Transverse colon (tissue), 4 donors: ENCODE data around the gene STAG1. TPM values are rescaled to one million over a fixed set of nuclear protein-coding genes. Genes with fewer than 3 reads are reported as not detected.

ENCODE experiments used
- DNase-seq: peaks from one replicate; pipeline ENCODE4 v3.0.0-alpha.2; 2019
- H3K27ac ChIP-seq, 4 donors: fragments of 200-600 bp; sonication (generic); 2 replicates each; pipeline ENCODE4 v1.5.1; 2016 to 2018; ENCODE audit warnings: inconsistent platforms in 4 of 4
- H3K27me3 ChIP-seq: fragments of 200-600 bp; sonication (generic); 2 replicates; pipeline ENCODE4 v1.5.1; 2017; ENCODE audit warnings: inconsistent platforms
- H3K36me3 ChIP-seq, 4 donors: fragments of 200-600 bp; sonication (generic); 2 replicates each; pipeline ENCODE4 v1.5.1; 2017 to 2019; ENCODE audit warnings: inconsistent platforms in 4 of 4
- H3K4me1 ChIP-seq, 4 donors: fragments of 200-600 bp; sonication (generic); 2 replicates each; pipeline ENCODE4 v1.5.1; 2017 to 2020; ENCODE audit warnings: inconsistent platforms in 4 of 4
- H3K4me3 ChIP-seq, 4 donors: fragments of 200-600 bp; sonication (generic); 1 replicate in 1 of 4; 2 replicates in 3 of 4; pipeline versions ENCODE4 v1.5.1 to v1.6.1; 2017 to 2019; ENCODE audit warnings: inconsistent platforms in 4 of 4
- H3K9me3 ChIP-seq, 2 donors: fragments of 200-600 bp; sonication (generic); 2 replicates each; pipeline ENCODE4 v1.5.1; 2017 to 2019; ENCODE audit warnings: inconsistent platforms in 2 of 2
- EP300 ChIP-seq: sonication (generic); formaldehyde crosslinking; IDR thresholded peaks from one replicate; pipeline ENCODE4 v1.6.1; 2017; ENCODE audit warnings: antibody characterized with exemption, low read depth
- POLR2A ChIP-seq: fragments of 450-650 bp; IDR thresholded peaks from one replicate; pipeline ENCODE4 v1.6.1; 2016; ENCODE audit warnings: antibody characterized with exemption, mild to moderate bottlenecking, moderate library complexity
- POLR2AphosphoS5 ChIP-seq, 3 donors: sonication (generic); formaldehyde crosslinking; IDR thresholded peaks; one replicate each; pipeline ENCODE4 v1.6.1; 2016; ENCODE audit warnings: antibody characterized with exemption in 3 of 3
- WGBS, 2 donors: methylation state at CpG; one replicate each; pipeline ENCODE4 v1.1.5; 2018; ENCODE audit warnings: low coverage in 1 of 2; 5-methylcytosine and 5-hydroxymethylcytosine counted together
- in situ Hi-C, 4 donors: fragments of 200-750 bp; cut with MboI; loops; one replicate each; pipeline versions ENCODE4 v1.15.0 to v1.15.1; 2017; ENCODE audit warnings: low sequenced_read_pairs in 3 of 4, low pct_ligation_motif_present in 1 of 4, low pct_unique_long_range_greater_than_20kb in 1 of 4
- intact Hi-C: fragments of 100-400 bp; cut with DNase I; formaldehyde crosslinking; loops from one replicate; pipeline ENCODE4 v1.15.1; 2023; ENCODE audit warnings: low total_unique reads
- total RNA-seq, 4 donors: library from RNA; depleted of rRNA; stranded (reverse); fragments of >200 nt; gene quantifications; one replicate each; pipeline ENCODE4 v1.1.0, GENCODE V29; 2016
- TF ChIP-seq, protein P1 (sequence below), 5 experiments: fragments of 200-600 bp in 3 of 5; fragments of 450-650 bp in 2 of 5; sonication (generic) in 3 of 5; IDR thresholded peaks; 1 replicate in 2 of 5; 2 replicates in 3 of 5; pipeline ENCODE4 v1.5.1; 2016 to 2017; ENCODE audit warnings: antibody characterized with exemption in 5 of 5, inconsistent platforms in 3 of 5, mild to moderate bottlenecking in 2 of 5, moderate library complexity in 1 of 5

Gene STAG1
- total RNA-seq, 4 donors from 2014 or later = 14.5 to 57.2 (median 42.2) TPM

DNA sequence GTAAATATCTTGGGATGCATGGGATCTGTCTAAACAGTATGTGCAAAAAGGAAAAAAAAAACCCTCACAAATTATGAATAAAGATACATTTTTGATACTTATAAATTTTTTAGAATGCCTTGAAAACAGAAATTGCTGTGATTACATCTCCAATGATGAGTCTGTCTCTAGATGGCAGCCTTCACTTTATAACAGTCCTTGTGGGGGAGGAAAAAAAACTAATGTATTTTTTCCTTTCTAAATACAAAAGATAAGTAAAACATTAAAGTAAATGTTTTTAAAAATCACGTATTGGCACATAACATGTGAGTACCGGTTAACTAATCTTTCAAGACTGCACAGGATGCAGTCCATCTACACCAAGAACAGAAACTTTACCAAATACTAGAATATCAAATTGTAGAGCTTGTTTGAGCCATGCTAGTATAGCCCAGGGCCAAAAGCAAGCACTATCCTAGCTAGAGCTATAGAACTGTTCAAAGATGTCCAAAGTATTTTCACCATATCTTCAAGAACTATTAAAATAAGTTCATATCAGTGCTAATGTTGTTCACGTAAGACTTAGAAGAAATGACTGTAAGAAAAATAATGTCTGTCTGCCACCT lies 206.4 kb downstream of the STAG1 start:
- no peaks in the 10 kb centered on the region for H3K36me3 ChIP-seq
- H3K27me3 ChIP-seq = no peaks in the 10 kb centered on the region
- in situ Hi-C loops (loop anchor here in 2 of 4 donors (25.0 kb wide), 1 partner anchor 467 kb away; no protein-coding TSS in a partner anchor), intact Hi-C loops (no loop called here)
- no peak overlapping the region for H3K27ac ChIP-seq
- 69 to 93% methylated on average over 3 of the region's 3 CpGs for WGBS, 2 donors
- TF ChIP-seq POLR2A = no peak
- TF ChIP-seq, protein P1, sequence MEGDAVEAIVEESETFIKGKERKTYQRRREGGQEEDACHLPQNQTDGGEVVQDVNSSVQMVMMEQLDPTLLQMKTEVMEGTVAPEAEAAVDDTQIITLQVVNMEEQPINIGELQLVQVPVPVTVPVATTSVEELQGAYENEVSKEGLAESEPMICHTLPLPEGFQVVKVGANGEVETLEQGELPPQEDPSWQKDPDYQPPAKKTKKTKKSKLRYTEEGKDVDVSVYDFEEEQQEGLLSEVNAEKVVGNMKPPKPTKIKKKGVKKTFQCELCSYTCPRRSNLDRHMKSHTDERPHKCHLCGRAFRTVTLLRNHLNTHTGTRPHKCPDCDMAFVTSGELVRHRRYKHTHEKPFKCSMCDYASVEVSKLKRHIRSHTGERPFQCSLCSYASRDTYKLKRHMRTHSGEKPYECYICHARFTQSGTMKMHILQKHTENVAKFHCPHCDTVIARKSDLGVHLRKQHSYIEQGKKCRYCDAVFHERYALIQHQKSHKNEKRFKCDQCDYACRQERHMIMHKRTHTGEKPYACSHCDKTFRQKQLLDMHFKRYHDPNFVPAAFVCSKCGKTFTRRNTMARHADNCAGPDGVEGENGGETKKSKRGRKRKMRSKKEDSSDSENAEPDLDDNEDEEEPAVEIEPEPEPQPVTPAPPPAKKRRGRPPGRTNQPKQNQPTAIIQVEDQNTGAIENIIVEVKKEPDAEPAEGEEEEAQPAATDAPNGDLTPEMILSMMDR (IDR thresholded peaks at IDR 0.05) = peak in 2 of 5 experiments; percentile 8 to 9
- no peak for DNase-seq
- peaks cover 0 to 6% (median 0%) of the 10 kb centered on the region in 4 donors for H3K4me1 ChIP-seq
- H3K4me3 ChIP-seq = no peak overlapping the region
- no peaks in the 10 kb centered on the region for H3K9me3 ChIP-seq

DNA sequence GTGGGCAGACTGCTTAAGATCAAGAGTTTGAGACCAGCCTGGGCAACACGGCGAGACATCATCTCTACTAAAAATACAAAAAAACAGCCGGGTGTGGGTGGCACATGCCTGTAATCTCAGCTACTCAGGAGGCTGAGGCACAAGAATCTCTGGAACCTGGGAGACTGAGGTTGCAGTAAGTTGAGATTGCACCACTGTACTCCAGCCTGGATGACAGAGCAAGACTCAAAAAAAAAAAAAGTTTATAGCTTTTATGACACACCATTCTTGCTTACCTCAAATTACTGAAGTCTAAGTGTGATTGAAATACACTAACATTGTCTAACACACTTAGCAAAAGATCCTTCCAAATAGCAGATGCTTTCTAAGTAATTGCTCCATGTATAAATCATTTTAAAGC lies 207.6 kb downstream of the STAG1 start:
- DNase-seq = no peak
- intact Hi-C loops = no loop called here

DNA sequence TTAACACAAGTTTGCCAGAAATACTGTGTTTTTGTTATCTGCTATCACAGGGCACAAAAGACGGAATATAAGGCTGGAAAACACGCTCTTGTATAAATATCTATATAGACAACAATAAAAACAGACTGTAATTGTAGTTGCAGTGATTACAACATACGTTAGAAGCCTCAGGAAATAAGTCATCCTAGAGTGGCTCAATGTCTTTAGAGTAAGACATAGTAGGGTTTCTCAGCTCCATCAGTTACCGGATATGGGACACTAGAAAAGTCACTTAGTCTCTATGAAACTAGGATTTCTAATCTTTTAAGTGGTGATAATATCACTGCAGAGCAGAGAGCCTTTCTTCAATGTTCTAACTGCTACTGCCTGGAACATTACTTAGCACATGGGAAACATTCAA lies 208.8 kb downstream of the STAG1 start:
- no peaks in the 10 kb centered on the region for H3K27me3 ChIP-seq
- H3K36me3 ChIP-seq = no peaks in the 10 kb centered on the region
- peaks cover 0 to 6% (median 0%) of the 10 kb centered on the region in 4 donors for H3K4me1 ChIP-seq
- intact Hi-C loops = no loop called here
- no peak overlapping the region for H3K4me3 ChIP-seq
- 73 to 75% methylated on average over 4 of the region's 4 CpGs for WGBS, 2 donors
- in situ Hi-C loops = loop anchor here in 2 of 4 donors (25.0 kb wide), 1 partner anchor 469 kb away; no protein-coding TSS in a partner anchor
- no peaks in the 10 kb centered on the region for H3K9me3 ChIP-seq
- TF ChIP-seq POLR2AphosphoS5 (IDR thresholded peaks at IDR 0.05) (no peak), POLR2A (no peak), EP300 (no peak)
- TF ChIP-seq, protein P1 (IDR thresholded peaks at IDR 0.05) = no peak
- H3K27ac ChIP-seq = no peak overlapping the region
- no peak for DNase-seq

More for the DNA sequence above, 207.6 kb downstream of the STAG1 start:
- Histone ChIP-seq H3K9me3 (no peaks in the 10 kb centered on the region), H3K27ac (no peak overlapping the region), H3K4me3 (no peak overlapping the region), H3K4me1 (peaks cover 0 to 6% (median 0%) of the 10 kb centered on the region in 4 donors), H3K27me3 (no peaks in the 10 kb centered on the region), H3K36me3 (no peaks in the 10 kb centered on the region)
- WGBS, 2 donors = 92% methylated on average over 3 of the region's 3 CpGs; no CpG with 5 or more reads in 1 of the 2 donors
- in situ Hi-C loops = loop anchor here in 2 of 4 donors (25.0 kb wide), 1 partner anchor 468 kb away; no protein-coding TSS in a partner anchor
- TF ChIP-seq POLR2AphosphoS5 (IDR thresholded peaks at IDR 0.05) = no peak
- no peak for TF ChIP-seq POLR2A
- no peak for TF ChIP-seq EP300
- TF ChIP-seq, protein P1 (IDR thresholded peaks at IDR 0.05) = no peak

DNA sequence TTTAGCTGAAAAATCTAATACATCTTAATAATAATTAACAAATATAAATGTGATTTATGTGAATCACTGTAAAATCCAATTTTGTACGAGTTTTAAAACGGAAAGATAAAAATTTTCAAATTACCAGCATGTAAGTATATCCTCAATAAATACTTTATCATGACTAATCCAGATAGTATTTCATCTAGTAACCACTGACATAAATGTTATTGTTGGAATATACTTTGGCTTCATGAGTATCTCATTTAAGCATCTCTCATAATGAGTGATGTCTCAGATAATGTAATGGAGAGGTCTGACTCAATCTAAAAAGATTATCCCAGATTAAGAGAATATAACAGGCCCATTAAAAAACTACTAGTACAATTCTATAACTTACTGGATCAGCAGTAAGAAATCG lies 216.3 kb downstream of the STAG1 start:
- in situ Hi-C loops = loop anchor here in 2 of 4 donors (25.0 kb wide), 1 partner anchor 476 kb away; no protein-coding TSS in a partner anchor
- 91 to 93% methylated on average over 3 of the region's 3 CpGs for WGBS, 2 donors

More for the DNA sequence above, 216.3 kb downstream of the STAG1 start:
- Histone ChIP-seq H3K9me3 (peaks cover 0 to 7% of the 10 kb centered on the region in 2 donors), H3K36me3 (no peaks in the 10 kb centered on the region), H3K27ac (no peak overlapping the region), H3K4me1 (no peaks in the 10 kb centered on the region), H3K4me3 (no peak overlapping the region), H3K27me3 (no peaks in the 10 kb centered on the region)
- intact Hi-C loops = no loop called here
- DNase-seq = no peak
- no peak for TF ChIP-seq POLR2AphosphoS5 (IDR thresholded peaks at IDR 0.05)
- no peak for TF ChIP-seq EP300
- TF ChIP-seq, protein P1 (IDR thresholded peaks at IDR 0.05) = no peak
- TF ChIP-seq POLR2A = no peak
